GM12892 (cell line): ENCODE data around the gene SSBP3.

Experiments used
- POLR2A ChIP-seq: IDR thresholded peaks from 2 replicates; pipeline ENCODE4 v1.6.1; 2011; ENCODE audit warnings: low read depth, low read length, control low read depth
- POLR2AphosphoS5 ChIP-seq: IDR thresholded peaks from 2 replicates; pipeline ENCODE4 v1.6.1; 2011; ENCODE audit warnings: low read depth, low read length, control low read depth

GRCh38 chr1:54186056-54186455, 220.1 kb downstream of the SSBP3 start:
- TF ChIP-seq POLR2A (no peak), POLR2AphosphoS5 (no peak)
